Suprapubic skin (tissue), 4 donors: ENCODE results near the gene NFIB.

Source experiments
- CTCF ChIP-seq, 2 donors: fragments of 200-600 bp in 1 of 2; fragments of 450-650 bp in 1 of 2; sonication (generic) in 1 of 2; IDR thresholded peaks; one replicate each; pipeline ENCODE4 v1.5.1; 2016 to 2019; ENCODE audit warnings: antibody characterized with exemption in 2 of 2, mild to moderate bottlenecking in 1 of 2, moderate library complexity in 1 of 2
- EP300 ChIP-seq: sonication (generic); formaldehyde crosslinking; IDR thresholded peaks from one replicate; pipeline ENCODE4 v1.6.1; 2017; ENCODE audit warnings: antibody characterized with exemption
- POLR2A ChIP-seq, 2 donors: fragments of 450-650 bp; IDR thresholded peaks; one replicate each; pipeline ENCODE4 v1.6.1; 2017; ENCODE audit warnings: antibody characterized with exemption in 2 of 2, mild to moderate bottlenecking in 2 of 2, moderate library complexity in 2 of 2
- POLR2AphosphoS5 ChIP-seq, 3 donors: sonication (generic); formaldehyde crosslinking; IDR thresholded peaks; one replicate each; pipeline ENCODE4 v1.6.1; 2017; ENCODE audit warnings: antibody characterized with exemption in 3 of 3

DNA sequence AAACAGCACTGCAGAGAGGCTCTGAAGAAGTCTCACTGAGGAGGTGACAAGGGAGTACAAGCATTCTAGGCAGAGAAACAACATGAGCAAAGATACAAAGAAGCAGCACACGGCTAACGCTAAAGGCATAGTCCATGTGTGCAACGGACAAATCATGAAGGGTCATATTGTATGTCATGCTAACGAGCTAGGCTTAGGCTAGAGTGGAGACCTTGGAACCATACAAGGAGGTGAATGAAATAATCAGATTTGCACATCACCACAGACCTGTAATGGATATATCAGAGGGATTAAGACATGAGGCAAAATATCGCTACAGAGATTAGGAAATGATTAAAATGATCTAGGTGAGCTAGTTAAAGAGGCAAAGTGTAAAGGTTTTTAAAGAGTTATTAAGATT is 145.6 kb downstream of the NFIB start:
- TF ChIP-seq CTCF (IDR thresholded peaks at IDR 0.05), result no peak
- no peak for TF ChIP-seq EP300
- TF ChIP-seq POLR2A (IDR thresholded peaks at IDR 0.05), result no peak
- TF ChIP-seq POLR2AphosphoS5 (IDR thresholded peaks at IDR 0.05), result no peak
